BE2C (cell line): Measurements from ENCODE around the gene PCBP2.
A peak's percentile ranks its signal among the peaks of the same experiment; 100 is the strongest.
"Not testable (repeated sequence)": the region's sequence is repeated elsewhere in the genome, so short reads cannot be mapped to it uniquely, and the experiment has no call there.

Source experiments
- DNase-seq: peaks from one replicate; pipeline ENCODE4 v3.0.0-alpha.2; 2020
- H3K27me3 ChIP-seq: fragments of 250-450 bp; sonication (Bioruptor Pico); 2 replicates; pipeline ENCODE4 v1.5.1; 2020; ENCODE audit warnings: mild to moderate bottlenecking
- H3K36me3 ChIP-seq: fragments of 250-450 bp; sonication (Bioruptor Pico); 2 replicates; pipeline ENCODE4 v1.5.1; 2020; ENCODE audit warnings: mild to moderate bottlenecking
- H3K4me1 ChIP-seq: fragments of 250-450 bp; sonication (Bioruptor Pico); 2 replicates; pipeline ENCODE4 v1.5.1; 2020
- H3K4me3 ChIP-seq: 2 replicates; pipeline ENCODE4 v1.5.1; 2011; ENCODE audit warnings: low read depth, low read length
- H3K9me3 ChIP-seq: fragments of 250-450 bp; sonication (Bioruptor Pico); 2 replicates; pipeline ENCODE4 v1.5.1; 2020
- CTCF ChIP-seq: IDR thresholded peaks from 2 replicates; pipeline ENCODE4 v1.5.1; 2012; ENCODE audit warnings: mild to moderate bottlenecking, low read depth, low read length

The PCBP2 gene

GRCh38 chr12:53418221-53418620 lies 33.7 kb upstream of the PCBP2 start:
- Histone ChIP-seq H3K4me3 (no peak overlapping the region), H3K4me1 (peaks cover 19% of the 10 kb centered on the region), H3K27me3 (no peaks in the 10 kb centered on the region), H3K9me3 (no peaks in the 10 kb centered on the region), H3K36me3 (no peaks in the 10 kb centered on the region)
- TF ChIP-seq CTCF = no peak
- DNase-seq = no peak

- Histone ChIP-seq H3K4me1 (peaks cover 9% of the 10 kb centered on the region), H3K27me3 (no peaks in the 10 kb centered on the region), H3K36me3 (no peaks in the 10 kb centered on the region), H3K4me3 (no peak overlapping the region), H3K9me3 (no peaks in the 10 kb centered on the region)
- no peak for TF ChIP-seq CTCF
- DNase-seq = no peak
Measured at GRCh38 chr12:53419756-53420155, 32.1 kb upstream of the PCBP2 start.

GRCh38 chr12:53422247-53422646 lies 29.7 kb upstream of the PCBP2 start:
- DNase-seq, H3K36me3 ChIP-seq, H3K9me3 ChIP-seq, H3K4me3 ChIP-seq, H3K27me3 ChIP-seq: not testable (repeated sequence)
- peaks cover 14% of the 10 kb centered on the region for H3K4me1 ChIP-seq

- H3K36me3 ChIP-seq = no peaks in the 10 kb centered on the region
- no peaks in the 10 kb centered on the region for H3K27me3 ChIP-seq
- no peaks in the 10 kb centered on the region for H3K9me3 ChIP-seq
- H3K4me3 ChIP-seq = no peak within 1 kb of the TSS
- DNase-seq = no peak
- TF ChIP-seq CTCF = no peak
- H3K4me1 ChIP-seq = peaks cover 14% of the 10 kb centered on the region
Measured at GRCh38 chr12:53423597-53423996, 28.3 kb upstream of the PCBP2 start, which contains the start of gene AMHR2. AMHR2 (plus strand) TSS chr12:53423855; CDS start chr12:53423935, 80 bp downstream.

- peak; percentile 33 for DNase-seq
- Histone ChIP-seq H3K27me3 (no peaks in the 10 kb centered on the region), H3K36me3 (no peaks in the 10 kb centered on the region), H3K4me1 (peaks cover 14% of the 10 kb centered on the region), H3K4me3 (no peak overlapping the region), H3K9me3 (no peaks in the 10 kb centered on the region)
- no peak for TF ChIP-seq CTCF
Measured at GRCh38 chr12:53424626-53425514, 27.0 kb upstream of the PCBP2 start.

- Histone ChIP-seq H3K36me3 (no peaks in the 10 kb centered on the region), H3K4me3 (no peak overlapping the region), H3K4me1 (peaks cover 14% of the 10 kb centered on the region), H3K9me3 (no peaks in the 10 kb centered on the region), H3K27me3 (no peaks in the 10 kb centered on the region)
- DNase-seq = no peak
- no peak for TF ChIP-seq CTCF
Measured at GRCh38 chr12:53425515-53426150, 26.3 kb upstream of the PCBP2 start.
